SU-DHL-6 (cell line): ENCODE data around the gene PGAP3.

Experiments
- EZH2phosphoT487 ChIP-seq: fragments of 200-600 bp; sonication (generic), shearing (Covaris generic); conservative IDR thresholded peaks from 2 replicates; pipeline ENCODE4 v1.6.1; 2018; ENCODE audit warnings: mild to moderate bottlenecking, antibody characterized with exemption, low read length, moderate library complexity, mixed read lengths
- TF ChIP-seq, protein P1 (sequence below): fragments of 200-600 bp; sonication (generic); IDR thresholded peaks from one replicate; pipeline ENCODE4 v1.5.1; 2017; ENCODE audit warnings: antibody characterized with exemption, mild to moderate bottlenecking, low read length, moderate library complexity; ENCODE audit not compliant: insufficient read depth, poor library complexity, severe bottlenecking

GRCh38 chr17:39703913-39704312, 16.1 kb upstream of the PGAP3 start:
- TF ChIP-seq, protein P1, sequence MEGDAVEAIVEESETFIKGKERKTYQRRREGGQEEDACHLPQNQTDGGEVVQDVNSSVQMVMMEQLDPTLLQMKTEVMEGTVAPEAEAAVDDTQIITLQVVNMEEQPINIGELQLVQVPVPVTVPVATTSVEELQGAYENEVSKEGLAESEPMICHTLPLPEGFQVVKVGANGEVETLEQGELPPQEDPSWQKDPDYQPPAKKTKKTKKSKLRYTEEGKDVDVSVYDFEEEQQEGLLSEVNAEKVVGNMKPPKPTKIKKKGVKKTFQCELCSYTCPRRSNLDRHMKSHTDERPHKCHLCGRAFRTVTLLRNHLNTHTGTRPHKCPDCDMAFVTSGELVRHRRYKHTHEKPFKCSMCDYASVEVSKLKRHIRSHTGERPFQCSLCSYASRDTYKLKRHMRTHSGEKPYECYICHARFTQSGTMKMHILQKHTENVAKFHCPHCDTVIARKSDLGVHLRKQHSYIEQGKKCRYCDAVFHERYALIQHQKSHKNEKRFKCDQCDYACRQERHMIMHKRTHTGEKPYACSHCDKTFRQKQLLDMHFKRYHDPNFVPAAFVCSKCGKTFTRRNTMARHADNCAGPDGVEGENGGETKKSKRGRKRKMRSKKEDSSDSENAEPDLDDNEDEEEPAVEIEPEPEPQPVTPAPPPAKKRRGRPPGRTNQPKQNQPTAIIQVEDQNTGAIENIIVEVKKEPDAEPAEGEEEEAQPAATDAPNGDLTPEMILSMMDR: no peak
- TF ChIP-seq EZH2phosphoT487: no peak
